B cell (primary cell): ENCODE results near the gene ALKBH7. TPM values are rescaled to one million over a fixed set of nuclear protein-coding genes. Genes with fewer than 3 reads are reported as not detected.

ENCODE experiments used
- ATAC-seq: fragments of 200-7000 bp; cut with Tn5 transposase; one replicate; pipeline ENCODE4 v1.10.0; 2021; ENCODE audit warnings: low read depth, mild to moderate bottlenecking, moderate number of reproducible peaks, moderate library complexity
- CTCF ChIA-PET: fragments of 350-600 bp; sonication (Branson Sonifier 250); formaldehyde crosslinking; loops from one replicate; lab custom pipeline; 2021; ENCODE audit warnings: antibody characterized with exemption, inconsistent platforms; lab: Charles Lee
- POLR2A ChIA-PET: fragments of 350-600 bp; sonication (Branson Sonifier 250); formaldehyde crosslinking; loops from one replicate; lab custom pipeline; 2021; ENCODE audit warnings: antibody characterized with exemption; lab: Charles Lee
- DNase-seq: peaks from one replicate; pipeline ENCODE4 v3.0.0; 2013
- H2AFZ ChIP-seq: 2 replicates; pipeline ENCODE4 v1.6.1; 2012; ENCODE audit warnings: mild to moderate bottlenecking, low read depth, low read length; ENCODE audit not compliant: insufficient read depth, poor library complexity, severe bottlenecking
- H3K27ac ChIP-seq, 2 donors: 1 replicate in 1 of 2; 2 replicates in 1 of 2; pipeline ENCODE4 v1.5.1; 2012 to 2013; ENCODE audit warnings: low read length in 2 of 2, mild to moderate bottlenecking in 2 of 2, moderate library complexity in 1 of 2
- H3K27me3 ChIP-seq, 4 experiments: fragments of 200-600 bp in 1 of 4; sonication (generic) in 1 of 4; replicated peaks in 1 of 4; 1 replicate in 2 of 4; 2 replicates in 2 of 4; pipeline versions ENCODE4 v1.6.1 to v1.7.0; 2013 to 2016; ENCODE audit warnings: low read length in 3 of 4, mild to moderate bottlenecking in 2 of 4, mixed read lengths in 1 of 4, moderate library complexity in 1 of 4; ENCODE audit not compliant: insufficient read depth in 4 of 4, control insufficient read depth in 3 of 4; ENCODE audit errors: control extremely low read depth in 1 of 4
- H3K36me3 ChIP-seq, 2 experiments: replicated peaks in 1 of 2; 1 replicate in 1 of 2; 2 replicates in 1 of 2; pipeline versions ENCODE4 v1.6.1 to v1.7.1; 2013; ENCODE audit warnings: low read length in 1 of 2; ENCODE audit not compliant: insufficient read depth in 2 of 2, control insufficient read depth in 1 of 2; ENCODE audit errors: control extremely low read depth in 1 of 2, extremely low read depth in 1 of 2
- H3K4me1 ChIP-seq, 2 donors: fragments of 200-600 bp in 1 of 2; sonication (generic) in 1 of 2; 1 replicate in 1 of 2; 2 replicates in 1 of 2; pipeline versions ENCODE4 v1.5.1 to v1.6.1; 2013 to 2017; ENCODE audit warnings: low read length in 2 of 2; ENCODE audit not compliant: control insufficient read depth in 2 of 2, insufficient read depth in 2 of 2
- H3K4me2 ChIP-seq: replicated peaks from 2 replicates; pipeline ENCODE3; 2012; ENCODE audit warnings: mild to moderate bottlenecking, low read depth, low read length; ENCODE audit not compliant: poor library complexity, severe bottlenecking
- H3K4me3 ChIP-seq, 5 experiments: fragments of 200-600 bp in 1 of 5; sonication (generic) in 1 of 5; 1 replicate in 3 of 5; 2 replicates in 2 of 5; pipeline versions ENCODE4 v1.5.1 to v1.7.0; 2011 to 2016; ENCODE audit warnings: low read length in 4 of 5, mild to moderate bottlenecking in 4 of 5, low read depth in 2 of 5, control low read depth in 1 of 5, moderate library complexity in 1 of 5; ENCODE audit not compliant: insufficient read depth in 1 of 5; ENCODE audit errors: control extremely low read depth in 1 of 5, extremely low read depth in 1 of 5
- H3K79me2 ChIP-seq: fragments of 200-600 bp; sonication (generic); one replicate; pipeline ENCODE4 v1.6.0; 2016; ENCODE audit warnings: low read length; ENCODE audit not compliant: control insufficient read depth, insufficient read depth
- H3K9ac ChIP-seq: fragments of 200-600 bp; sonication (generic); 2 replicates; pipeline ENCODE4 v1.6.1; 2017; ENCODE audit warnings: mild to moderate bottlenecking, low read length, moderate library complexity
- H3K9me3 ChIP-seq, 3 donors: one replicate each; pipeline versions ENCODE4 v1.6.1 to v1.7.1; 2013; ENCODE audit warnings: low read length in 2 of 3; ENCODE audit not compliant: control insufficient read depth in 2 of 3, insufficient read depth in 1 of 3; ENCODE audit errors: control extremely low read depth in 1 of 3
- H4K20me1 ChIP-seq: 2 replicates; pipeline ENCODE4 v1.6.0; 2012; ENCODE audit warnings: mild to moderate bottlenecking, low read length; ENCODE audit not compliant: insufficient read depth, control insufficient read depth, poor library complexity, severe bottlenecking
- H3K27ac Mint-ChIP-seq: one replicate; pipeline ENCODE4 v1.8.0; 2021; ENCODE audit warnings: mixed read lengths
- H3K27me3 Mint-ChIP-seq: one replicate; pipeline ENCODE4 v1.8.0; 2021; ENCODE audit warnings: mixed read lengths
- H3K4me1 Mint-ChIP-seq: one replicate; pipeline ENCODE4 v1.8.0; 2021; ENCODE audit warnings: mixed read lengths
- H3K4me3 Mint-ChIP-seq: one replicate; pipeline ENCODE4 v1.8.0; 2021; ENCODE audit warnings: mixed read lengths
- H3K9me3 Mint-ChIP-seq: one replicate; pipeline ENCODE4 v1.8.0; 2022; ENCODE audit warnings: mixed read lengths; ENCODE audit not compliant: insufficient read depth
- EZH2 ChIP-seq: IDR thresholded peaks from 2 replicates; pipeline ENCODE4 v1.6.1; 2012; ENCODE audit warnings: borderline replicate concordance, low read depth, mild to moderate bottlenecking, moderate library complexity, low read length; ENCODE audit not compliant: insufficient read depth, poor library complexity, severe bottlenecking
- WGBS: methylation state at CpG from one replicate; pipeline ENCODE4 v1.1.5; 2013; ENCODE audit warnings: missing lambda C conversion rate; ENCODE audit not compliant: insufficient coverage; 5-methylcytosine and 5-hydroxymethylcytosine counted together
- intact Hi-C: fragments of 100-400 bp; cut with micrococcal nuclease; formaldehyde crosslinking; loops from one replicate; pipeline ENCODE4 v1.10.0; 2022
- polyA plus RNA-seq: library from polyadenylated mRNA; depleted of rRNA; stranded (reverse); fragments of >200 nt; gene quantifications from 2 replicates; pipeline ENCODE4 v1.2.3, GENCODE V29; 2012
- total RNA-seq, 2 donors: library from RNA; stranded (reverse); fragments of 120-200 nt in 1 of 2; gene quantifications; 1 replicate in 1 of 2; 2 replicates in 1 of 2; pipeline versions ENCODE4 v1.2.3 to v1.2.4, GENCODE V29; 2013 to 2022
- TF ChIP-seq, protein P1 (sequence below): fragments of 200-600 bp; IDR thresholded peaks from one replicate; pipeline ENCODE4 v1.8.0; 2022; ENCODE audit warnings: antibody characterized with exemption, mild to moderate bottlenecking

The ALKBH7 gene
- total and polyA plus RNA-seq, 2 donors (not counting 1 experiment from before 2014, with no cell fraction given), result 36.4 to 67.0 TPM

DNA sequence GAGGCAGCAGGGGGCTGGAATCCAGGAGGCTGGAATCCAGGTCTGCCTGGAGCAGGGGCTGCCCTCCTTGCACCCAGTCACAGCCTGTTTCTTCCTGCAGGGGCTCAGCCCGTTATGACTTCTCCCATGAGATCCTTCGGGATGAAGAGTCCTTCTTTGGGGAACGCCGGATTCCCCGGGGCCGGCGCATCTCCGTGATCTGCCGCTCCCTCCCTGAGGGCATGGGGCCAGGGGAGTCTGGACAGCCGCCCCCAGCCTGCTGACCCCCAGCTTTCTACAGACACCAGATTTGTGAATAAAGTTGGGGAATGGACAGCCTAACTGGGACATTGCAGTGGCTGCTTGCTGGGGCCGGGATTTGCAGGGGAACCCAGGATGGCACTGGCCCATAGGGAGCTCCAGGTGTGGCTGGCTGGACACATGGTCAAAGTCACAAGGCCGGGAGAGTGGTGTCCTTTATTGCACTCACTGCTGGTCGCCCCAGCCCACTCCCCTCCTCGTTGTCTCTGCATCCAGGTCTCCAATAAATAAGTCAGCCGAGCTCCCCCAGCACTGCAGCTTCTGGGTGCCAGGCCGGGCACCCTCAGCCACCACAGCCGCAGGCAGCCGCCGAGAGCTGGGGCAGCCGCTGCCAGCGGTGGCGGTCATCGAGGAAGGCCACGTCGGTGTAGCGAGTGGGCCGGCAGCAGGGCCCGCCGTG, 2.3 kb downstream of the ALKBH7 start:
- CTCF ChIA-PET, result no interaction called here
- intact Hi-C loops, result loop anchor here (5.0 kb wide), 2 partner anchors 107 to 1653 kb away; partner anchors contain the start of genes DENND1C and DPP9
- no peaks in the 10 kb centered on the region for H3K27me3 ChIP-seq

More for the DNA sequence above, 2.3 kb downstream of the ALKBH7 start:
- DNase-seq (no peak), ATAC-seq (no peak)
- Mint-ChIP-seq H3K27me3 (no peaks in the 10 kb centered on the region), H3K4me3 (no peak overlapping the region), H3K27ac (no peak overlapping the region), H3K9me3 (peaks cover 2% of the 10 kb centered on the region), H3K4me1 (peaks cover 11% of the 10 kb centered on the region)
- WGBS, result 98% methylated on average over 23 of the region's 29 CpGs
- H3K36me3 ChIP-seq, result peaks cover 0 to 9% of the 10 kb centered on the region in 2 experiments
- H3K9me3 ChIP-seq, result peaks cover 0 to 3% (median 0%) of the 10 kb centered on the region in 3 donors
- no peaks in the 10 kb centered on the region for H4K20me1 ChIP-seq
- H3K79me2 ChIP-seq, result no peaks in the 10 kb centered on the region
- H3K4me3 ChIP-seq, result no peak overlapping the region
- TF ChIP-seq, protein P1, sequence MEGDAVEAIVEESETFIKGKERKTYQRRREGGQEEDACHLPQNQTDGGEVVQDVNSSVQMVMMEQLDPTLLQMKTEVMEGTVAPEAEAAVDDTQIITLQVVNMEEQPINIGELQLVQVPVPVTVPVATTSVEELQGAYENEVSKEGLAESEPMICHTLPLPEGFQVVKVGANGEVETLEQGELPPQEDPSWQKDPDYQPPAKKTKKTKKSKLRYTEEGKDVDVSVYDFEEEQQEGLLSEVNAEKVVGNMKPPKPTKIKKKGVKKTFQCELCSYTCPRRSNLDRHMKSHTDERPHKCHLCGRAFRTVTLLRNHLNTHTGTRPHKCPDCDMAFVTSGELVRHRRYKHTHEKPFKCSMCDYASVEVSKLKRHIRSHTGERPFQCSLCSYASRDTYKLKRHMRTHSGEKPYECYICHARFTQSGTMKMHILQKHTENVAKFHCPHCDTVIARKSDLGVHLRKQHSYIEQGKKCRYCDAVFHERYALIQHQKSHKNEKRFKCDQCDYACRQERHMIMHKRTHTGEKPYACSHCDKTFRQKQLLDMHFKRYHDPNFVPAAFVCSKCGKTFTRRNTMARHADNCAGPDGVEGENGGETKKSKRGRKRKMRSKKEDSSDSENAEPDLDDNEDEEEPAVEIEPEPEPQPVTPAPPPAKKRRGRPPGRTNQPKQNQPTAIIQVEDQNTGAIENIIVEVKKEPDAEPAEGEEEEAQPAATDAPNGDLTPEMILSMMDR, result no peak
- TF ChIP-seq EZH2, result no peak
- H3K27ac ChIP-seq, result no peak overlapping the region
- H3K4me1 ChIP-seq, result peaks cover 9 to 12% of the 10 kb centered on the region in 2 donors
- no peak overlapping the region for H2AFZ ChIP-seq
- H3K4me2 ChIP-seq, result no peak overlapping the region
- POLR2A ChIA-PET, result interaction anchor here (0.6 kb wide), 1 partner anchor 544 kb away, joined by 3 read pairs; no protein-coding TSS in a partner anchor
- no peak overlapping the region for H3K9ac ChIP-seq
